Stimulated activated CD4-positive, alpha-beta T cell treated with anti-CD3 and anti-CD28 coated beads, Interleukin-15, amount 100 ng/mL, for 48 hours (primary cell): Measurements from ENCODE around the gene NEDD8.

Source experiments
- DNase-seq, 2 donors: peaks; one replicate each; pipeline ENCODE4 v3.0.0-alpha.2; 2020; ENCODE audit warnings: low read depth in 2 of 2

Gene NEDD8

GRCh38 chr14:24179961-24180796, 52.0 kb downstream of the NEDD8 start:
- no peak for DNase-seq

GRCh38 chr14:24179294-24179960, 52.7 kb downstream of the NEDD8 start:
- no peak for DNase-seq

GRCh38 chr14:24178399-24179178, 53.6 kb downstream of the NEDD8 start:
- no peak for DNase-seq

- DNase-seq, result no peak
Measured at GRCh38 chr14:24177891-24178290, 54.3 kb downstream of the NEDD8 start.

- DNase-seq, result no peak
Measured at GRCh38 chr14:24177041-24177825, 54.9 kb downstream of the NEDD8 start.

- no peak for DNase-seq
Measured at GRCh38 chr14:24176599-24176998, 55.6 kb downstream of the NEDD8 start.

- no peak for DNase-seq
Measured at GRCh38 chr14:24172871-24173281, 59.3 kb downstream of the NEDD8 start.

GRCh38 chr14:24172261-24172860, 59.8 kb downstream of the NEDD8 start:
- no peak for DNase-seq

- DNase-seq, result peak; percentile 51 to 65
Measured at GRCh38 chr14:24171422-24172260, 60.5 kb downstream of the NEDD8 start, which contains the start of gene REC8. Gene REC8, plus strand, starts transcription at chr14:24172080. Its CDS starts 473 bp downstream, at chr14:24172553.

- DNase-seq, result no peak
Measured at GRCh38 chr14:24167469-24168114, 64.6 kb downstream of the NEDD8 start.
